Spleen (tissue), 11 donors: ENCODE results near the gene MRPL51. TPM values are rescaled to one million over a fixed set of nuclear protein-coding genes. Genes with fewer than 3 reads are reported as not detected.

Source experiments
- DNase-seq: peaks from one replicate; pipeline ENCODE4 v3.0.0-alpha.2; 2020
- H3K27ac ChIP-seq, 8 donors: fragments of 200-600 bp; sonication (generic) in 7 of 8; 1 replicate in 4 of 8; 2 replicates in 4 of 8; pipeline versions ENCODE4 v1.5.0 to v1.8.0; 2016 to 2021; ENCODE audit warnings: inconsistent platforms in 4 of 8, mild to moderate bottlenecking in 4 of 8, moderate library complexity in 1 of 8
- H3K27me3 ChIP-seq, 7 donors: fragments of 200-600 bp; sonication (generic) in 6 of 7; replicated peaks in 1 of 7; 1 replicate in 4 of 7; 2 replicates in 3 of 7; pipeline versions ENCODE4 v1.5.0 to v1.8.0; 2016 to 2021; ENCODE audit warnings: inconsistent platforms in 3 of 7, mild to moderate bottlenecking in 1 of 7
- H3K36me3 ChIP-seq, 6 donors: fragments of 200-600 bp; sonication (generic) in 5 of 6; 1 replicate in 4 of 6; 2 replicates in 2 of 6; pipeline versions ENCODE4 v1.5.0 to v1.8.0; 2016 to 2021; ENCODE audit warnings: inconsistent platforms in 2 of 6
- H3K4me1 ChIP-seq, 6 donors: fragments of 200-600 bp; sonication (generic) in 5 of 6; 1 replicate in 3 of 6; 2 replicates in 3 of 6; pipeline versions ENCODE4 v1.5.0 to v1.8.0; 2016 to 2021; ENCODE audit warnings: inconsistent platforms in 3 of 6
- H3K4me3 ChIP-seq, 8 donors: fragments of 200-600 bp; sonication (generic) in 7 of 8; 1 replicate in 4 of 8; 2 replicates in 4 of 8; pipeline versions ENCODE4 v1.5.0 to v1.8.0; 2016 to 2021; ENCODE audit warnings: inconsistent platforms in 4 of 8, mild to moderate bottlenecking in 4 of 8, moderate library complexity in 2 of 8
- H3K9me3 ChIP-seq, 8 donors: fragments of 200-600 bp; sonication (generic) in 7 of 8; 1 replicate in 4 of 8; 2 replicates in 4 of 8; pipeline versions ENCODE4 v1.5.0 to v1.8.0; 2016 to 2021; ENCODE audit warnings: inconsistent platforms in 4 of 8
- CTCF ChIP-seq, 11 experiments: fragments of 200-600 bp in 7 of 11; fragments of 450-650 bp in 4 of 11; sonication (generic) in 4 of 11; IDR thresholded peaks in 8 of 11; conservative IDR thresholded peaks in 3 of 11; 1 replicate in 7 of 11; 2 replicates in 4 of 11; pipeline versions ENCODE4 v1.4.0 to v1.8.0; 2016 to 2021; ENCODE audit warnings: antibody characterized with exemption in 11 of 11, inconsistent platforms in 4 of 11, mild to moderate bottlenecking in 1 of 11
- POLR2A ChIP-seq, 3 donors: fragments of 450-650 bp; IDR thresholded peaks; one replicate each; pipeline ENCODE4 v1.5.1; 2017; ENCODE audit warnings: antibody characterized with exemption in 3 of 3, mild to moderate bottlenecking in 1 of 3
- POLR2AphosphoS5 ChIP-seq, 3 donors: sonication (generic); formaldehyde crosslinking; IDR thresholded peaks; one replicate each; pipeline ENCODE4 v1.5.1; 2017; ENCODE audit warnings: antibody characterized with exemption in 3 of 3
- WGBS, 5 donors: extraction: QIAGEN DNeasy Blood & Tissue Kit in 3 of 5; methylation state at CpG; one replicate each; pipeline versions ENCODE4 v1.1.5 to v1.1.7; 2013 to 2018; 5-methylcytosine and 5-hydroxymethylcytosine counted together
- intact Hi-C: fragments of 100-400 bp; cut with DNase I; formaldehyde crosslinking; loops from one replicate; pipeline ENCODE4 v1.15.0; 2023; ENCODE audit warnings: low total_unique reads
- polyA plus RNA-seq, 3 donors: library from polyadenylated mRNA; stranded (reverse); fragments of 200-250 nt; gene quantifications; one replicate each; pipeline ENCODE4 v1.2.1, GENCODE V29; 2013
- total RNA-seq, 7 donors: library from RNA; depleted of rRNA in 3 of 7; stranded (reverse); fragments of >200 nt in 3 of 7; fragmentation: NEBNext Ultra II Directional in 4 of 7; extraction: Animal tissue kit (Norgen Biotek cat#: 25700) in 4 of 7; gene quantifications; one replicate each; pipeline versions ENCODE4 v1.1.0 to v1.2.1, GENCODE V29; 2016 to 2021
- donor health status: healthy with polysubstance abuse.
- donor health status: DM: no; HTN: no; CAD: no; lungs with moderate emphysema.
- donor health status: DM: no; HTN: no; CAD: no.
- donor health status: Bipolar disorder and iron deficiency.
- donor health status: healthy.
- donor health status: DM: no; HTN: no; CAD: no.
- donor health status: DM: yes; HTN: yes; CAD: no.

The MRPL51 gene
- total and polyA plus RNA-seq, 10 donors: 34.0 to 137 (median 90.9) TPM

- Histone ChIP-seq H3K4me3 (no peak overlapping the region), H3K36me3 (peaks cover 6 to 94% (median 64%) of the 10 kb centered on the region in 6 donors), H3K4me1 (peaks cover 39 to 94% (median 59%) of the 10 kb centered on the region in 6 donors), H3K27ac (peak overlapping the region in 3 of 8 donors; percentile 42 to 90 (median 73)), H3K9me3 (no peaks in the 10 kb centered on the region), H3K27me3 (no peaks in the 10 kb centered on the region)
- WGBS, 5 donors: 87 to 91% (median 87%) methylated on average over 10 to 12 of the region's 12 CpGs
- DNase-seq: no peak
- no peak for TF ChIP-seq CTCF (IDR thresholded peaks at IDR 0.05 in 8 of 11, conservative IDR thresholded peaks at IDR 0.05 in 3 of 11)
- TF ChIP-seq POLR2AphosphoS5 (IDR thresholded peaks at IDR 0.05): peak in 2 of 3 donors; percentile 31 to 66
- no peak for TF ChIP-seq POLR2A (IDR thresholded peaks at IDR 0.05)
- intact Hi-C loops: no loop called here
Observed at GRCh38 chr12:6457220-6457945, 35.7 kb downstream of the MRPL51 start.

DNA sequence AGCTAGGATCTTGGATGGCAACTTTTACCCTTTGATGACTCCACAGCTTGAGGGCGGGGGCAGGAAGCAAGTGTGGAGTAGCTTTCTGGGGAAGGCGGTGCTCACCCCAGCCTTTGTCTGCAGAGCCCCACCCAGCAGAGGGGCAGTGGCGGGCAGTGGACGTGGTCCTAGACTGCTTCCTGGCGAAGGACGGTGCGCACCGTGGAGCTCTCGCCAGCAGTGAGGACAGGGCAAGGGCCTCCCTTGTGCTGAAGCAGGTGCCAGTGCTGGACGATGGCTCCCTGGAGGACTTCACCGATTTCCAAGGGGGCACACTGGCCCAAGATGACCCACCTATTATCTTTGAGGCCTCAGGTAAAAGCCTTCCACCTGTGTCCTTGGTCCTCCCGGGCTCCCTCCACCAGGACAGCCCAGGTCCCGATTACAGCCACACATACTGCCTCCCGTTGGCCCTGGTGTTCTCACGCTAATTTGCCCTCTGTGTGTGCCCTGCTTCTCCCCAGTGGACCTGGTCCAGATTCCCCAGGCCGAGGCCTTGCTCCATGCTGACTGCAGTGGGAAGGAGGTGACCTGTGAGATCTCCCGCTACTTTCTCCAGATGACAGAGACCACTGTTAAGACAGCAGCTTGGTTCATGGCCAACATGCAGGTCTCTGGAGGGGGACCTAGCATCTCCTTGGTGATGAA is 40.0 kb downstream of the MRPL51 start:
- Histone ChIP-seq H3K9me3 (no peaks in the 10 kb centered on the region), H3K27ac (peak overlapping the region; percentile 85 to 99 (median 98)), H3K27me3 (no peaks in the 10 kb centered on the region), H3K36me3 (peaks cover 0 to 70% (median 38%) of the 10 kb centered on the region in 6 donors), H3K4me1 (peaks cover 19 to 92% (median 50%) of the 10 kb centered on the region in 6 donors), H3K4me3 (peak overlapping the region; percentile 4 to 92 (median 74))
- peak; percentile 85 for DNase-seq
- WGBS, 5 donors: 41 to 57% (median 49%) methylated on average over 15 to 17 of the region's 17 CpGs
- TF ChIP-seq POLR2AphosphoS5 (IDR thresholded peaks at IDR 0.05): peak; percentile 31 to 74 (median 71)
- no peak for TF ChIP-seq CTCF (IDR thresholded peaks at IDR 0.05 in 8 of 11, conservative IDR thresholded peaks at IDR 0.05 in 3 of 11)
- no peak for TF ChIP-seq POLR2A (IDR thresholded peaks at IDR 0.05)
- intact Hi-C loops: no loop called here

DNA sequence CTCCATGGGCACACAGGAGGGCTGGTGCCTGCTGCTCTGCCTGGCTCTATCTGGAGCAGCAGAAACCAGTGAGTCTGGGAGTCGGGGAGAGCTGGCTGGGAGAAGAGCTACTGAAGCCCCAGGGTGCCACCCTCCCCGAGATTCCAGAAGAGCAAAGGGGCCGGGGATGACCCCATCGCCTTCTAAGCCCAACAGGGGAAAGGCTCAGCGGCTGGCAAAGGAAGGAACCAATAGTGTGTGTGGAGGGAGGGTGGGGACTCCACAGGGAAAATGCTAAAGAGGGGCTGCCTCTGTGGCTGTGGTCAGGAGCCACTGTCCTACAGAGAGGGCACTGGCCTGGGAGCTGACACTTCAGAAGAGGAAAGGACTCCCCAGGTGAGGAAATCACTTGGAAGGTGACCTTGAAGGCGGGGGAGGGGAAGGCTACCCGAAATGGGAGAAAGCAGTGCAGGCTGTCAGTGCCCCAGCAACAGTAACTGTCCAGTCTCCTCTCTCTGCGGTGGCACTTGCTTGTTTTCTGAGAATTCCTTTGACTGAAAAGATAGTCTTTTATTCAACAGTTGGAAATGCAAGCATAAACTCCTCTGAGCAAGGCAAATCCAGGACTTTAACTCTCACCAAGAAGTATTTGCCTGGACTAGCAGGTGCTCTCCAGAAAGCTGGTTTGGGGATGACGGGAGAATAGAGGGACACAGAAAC is 40.7 kb downstream of the MRPL51 start:
- peaks cover 0 to 70% (median 31%) of the 10 kb centered on the region in 6 donors for H3K36me3 ChIP-seq
- no peak for DNase-seq
- intact Hi-C loops: no loop called here

More for the DNA sequence above, 40.7 kb downstream of the MRPL51 start:
- Histone ChIP-seq H3K27me3 (no peaks in the 10 kb centered on the region), H3K4me3 (peak overlapping the region; percentile 49 to 92 (median 74)), H3K9me3 (no peaks in the 10 kb centered on the region), H3K27ac (peak overlapping the region; percentile 85 to 99 (median 98)), H3K4me1 (peaks cover 19 to 92% (median 52%) of the 10 kb centered on the region in 6 donors)
- 2 to 13% (median 7%) methylated on average over 8 to 9 of the region's 9 CpGs for WGBS, 5 donors
- TF ChIP-seq POLR2A (IDR thresholded peaks at IDR 0.05) (no peak), CTCF (IDR thresholded peaks at IDR 0.05 in 8 of 11, conservative IDR thresholded peaks at IDR 0.05 in 3 of 11) (no peak), POLR2AphosphoS5 (IDR thresholded peaks at IDR 0.05) (peak in 1 of 3 donors; percentile 25)
